HG03280 (cell line): Measurements from ENCODE around the gene KIDINS220.

ENCODE experiments used
- ATAC-seq: cut with Tn5 transposase; IDR thresholded peaks from one replicate; pipeline ENCODE4 v1.9.1; 2021; ENCODE audit warnings: mild to moderate bottlenecking, moderate library complexity; ENCODE audit not compliant: unreplicated experiment

Gene KIDINS220

GRCh38 chr2:8701681-8702379 is 135.6 kb downstream of the KIDINS220 start:
- ATAC-seq, result no peak

- ATAC-seq, result no peak
Measured at GRCh38 chr2:8699839-8700238, 137.6 kb downstream of the KIDINS220 start.

- no peak for ATAC-seq
Measured at GRCh38 chr2:8697190-8697589, 140.2 kb downstream of the KIDINS220 start.

- no peak for ATAC-seq
Measured at GRCh38 chr2:8694737-8695136, 142.7 kb downstream of the KIDINS220 start.

GRCh38 chr2:8693157-8693821 is 144.1 kb downstream of the KIDINS220 start:
- ATAC-seq, result no peak

- no peak for ATAC-seq
Measured at GRCh38 chr2:8692783-8693156, 144.6 kb downstream of the KIDINS220 start.

GRCh38 chr2:8691859-8692437 is 145.5 kb downstream of the KIDINS220 start:
- no peak for ATAC-seq

GRCh38 chr2:8685697-8686358 is 151.6 kb downstream of the KIDINS220 start:
- peak; percentile 32 for ATAC-seq

- ATAC-seq, result no peak
Measured at GRCh38 chr2:8684878-8685696, 152.3 kb downstream of the KIDINS220 start.

GRCh38 chr2:8684540-8684877 is 152.9 kb downstream of the KIDINS220 start:
- no peak for ATAC-seq

GRCh38 chr2:8682719-8683667 is 154.4 kb downstream of the KIDINS220 start:
- no peak for ATAC-seq

- ATAC-seq, result peak; percentile 72
Measured at GRCh38 chr2:8681786-8682692, 155.4 kb downstream of the KIDINS220 start, which contains the start of gene ID2. Gene ID2, plus strand, starts transcription at chr2:8682056. Its CDS starts 110 bp downstream, at chr2:8682166.

- ATAC-seq, result no peak
Measured at GRCh38 chr2:8680822-8681760, 156.3 kb downstream of the KIDINS220 start.

GRCh38 chr2:8679827-8680731 is 157.3 kb downstream of the KIDINS220 start:
- no peak for ATAC-seq

GRCh38 chr2:8679567-8679826 is 157.9 kb downstream of the KIDINS220 start:
- ATAC-seq, result no peak
